Glomerular visceral epithelial cell (primary cell): ENCODE results near the gene STX1B.

Source experiments
- DNase-seq: peaks from one replicate; pipeline ENCODE4 v3.0.0-alpha.2; 2016; ENCODE audit errors: extremely low spot score

STX1B gene

DNA sequence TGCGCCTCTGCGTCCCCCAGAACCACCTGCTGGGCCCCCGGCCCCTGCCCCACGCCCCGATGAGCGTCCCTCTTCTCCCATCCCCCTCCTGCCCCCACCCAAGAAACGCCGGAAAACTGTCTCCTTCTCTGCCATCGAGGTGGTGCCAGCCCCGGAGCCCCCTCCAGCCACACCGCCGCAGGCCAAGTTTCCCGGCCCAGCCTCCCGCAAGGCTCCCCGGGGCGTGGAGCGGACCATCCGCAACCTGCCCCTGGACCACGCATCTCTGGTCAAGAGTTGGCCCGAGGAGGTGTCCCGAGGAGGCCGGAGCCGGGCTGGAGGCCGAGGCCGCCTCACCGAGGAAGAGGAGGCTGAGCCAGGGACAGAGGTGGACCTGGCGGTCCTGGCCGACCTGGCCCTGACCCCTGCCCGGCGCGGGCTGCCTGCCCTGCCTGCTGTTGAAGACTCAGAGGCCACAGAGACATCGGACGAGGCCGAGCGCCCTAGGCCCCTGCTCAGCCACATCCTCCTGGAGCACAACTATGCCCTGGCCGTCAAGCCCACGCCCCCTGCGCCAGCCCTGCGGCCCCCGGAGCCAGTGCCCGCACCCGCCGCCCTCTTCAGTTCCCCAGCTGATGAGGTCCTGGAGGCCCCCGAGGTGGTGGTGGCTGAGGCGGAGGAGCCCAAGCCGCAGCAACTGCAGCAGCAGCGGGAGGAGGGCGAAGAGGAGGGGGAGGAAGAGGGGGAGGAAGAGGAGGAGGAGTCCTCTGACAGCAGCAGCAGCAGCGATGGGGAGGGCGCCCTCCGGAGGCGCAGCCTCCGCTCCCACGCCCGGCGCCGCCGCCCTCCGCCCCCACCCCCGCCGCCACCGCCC is 31.0 kb downstream of the STX1B start:
- DNase-seq = no peak

- no peak for DNase-seq
These were observed 32.9 kb downstream of the STX1B start for GRCh38 chr16:30977502-30977901.

DNA sequence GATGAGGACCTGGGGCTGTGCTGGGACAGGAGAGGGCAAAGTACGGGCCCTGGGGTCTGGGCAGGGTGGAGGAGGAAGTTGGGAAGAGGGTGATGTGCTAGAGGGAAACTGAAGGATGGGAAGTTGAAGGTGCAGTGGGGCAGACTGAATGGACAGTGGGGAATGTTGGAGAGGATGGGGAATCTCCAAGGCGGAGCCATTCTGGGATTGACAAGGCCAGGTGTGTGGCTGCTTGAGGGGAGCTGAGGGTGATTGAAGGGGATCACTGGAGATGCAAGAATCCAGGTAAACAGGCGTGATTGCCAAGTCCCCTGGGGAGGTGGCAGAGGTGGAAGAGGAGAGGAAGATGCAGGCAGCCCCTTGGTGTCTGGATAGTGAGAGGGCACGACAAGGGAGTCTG is 34.0 kb downstream of the STX1B start:
- no peak for DNase-seq

DNA sequence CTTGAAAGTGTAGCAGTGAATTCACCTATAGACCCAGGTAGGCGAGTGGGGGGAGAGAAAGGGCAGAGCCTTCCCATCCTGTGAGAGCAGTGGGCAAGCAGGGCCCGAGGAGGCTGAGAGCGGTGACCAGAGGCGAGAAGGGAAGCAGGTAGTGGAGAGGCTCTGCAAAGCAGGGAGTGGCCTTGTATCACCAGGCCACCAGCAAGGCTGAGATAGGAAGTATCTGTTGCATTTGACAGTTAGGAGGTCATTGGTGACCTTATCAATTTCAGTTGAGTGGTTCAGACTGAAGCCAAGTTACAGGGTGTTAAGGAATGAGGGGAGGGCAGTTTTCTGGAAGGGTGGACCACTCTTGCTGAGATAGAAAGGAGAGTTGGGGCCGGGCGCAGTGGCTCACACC is 36.1 kb downstream of the STX1B start:
- no peak for DNase-seq

GRCh38 chr16:30972872-30973271 is 37.6 kb downstream of the STX1B start:
- DNase-seq = no peak

DNA sequence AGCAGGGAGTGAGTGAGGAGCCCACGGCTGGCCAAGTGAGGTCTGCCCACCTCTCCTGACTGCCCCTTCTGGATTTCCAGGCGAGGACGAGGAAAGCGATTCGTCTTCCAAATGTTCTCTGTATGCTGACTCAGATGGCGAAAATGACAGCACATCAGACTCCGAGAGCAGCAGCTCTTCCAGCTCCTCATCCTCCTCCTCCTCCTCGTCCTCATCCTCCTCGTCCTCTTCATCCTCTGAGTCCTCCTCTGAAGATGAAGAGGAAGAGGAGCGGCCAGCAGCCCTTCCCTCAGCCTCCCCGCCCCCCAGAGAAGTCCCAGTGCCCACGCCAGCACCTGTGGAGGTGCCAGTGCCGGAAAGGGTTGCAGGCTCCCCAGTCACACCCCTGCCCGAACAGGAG is 39.1 kb downstream of the STX1B start:
- DNase-seq = no peak

- DNase-seq = no peak
These were observed 41.1 kb downstream of the STX1B start for GRCh38 chr16:30969246-30969842.

GRCh38 chr16:30967795-30968194 is 42.6 kb downstream of the STX1B start:
- no peak for DNase-seq

DNA sequence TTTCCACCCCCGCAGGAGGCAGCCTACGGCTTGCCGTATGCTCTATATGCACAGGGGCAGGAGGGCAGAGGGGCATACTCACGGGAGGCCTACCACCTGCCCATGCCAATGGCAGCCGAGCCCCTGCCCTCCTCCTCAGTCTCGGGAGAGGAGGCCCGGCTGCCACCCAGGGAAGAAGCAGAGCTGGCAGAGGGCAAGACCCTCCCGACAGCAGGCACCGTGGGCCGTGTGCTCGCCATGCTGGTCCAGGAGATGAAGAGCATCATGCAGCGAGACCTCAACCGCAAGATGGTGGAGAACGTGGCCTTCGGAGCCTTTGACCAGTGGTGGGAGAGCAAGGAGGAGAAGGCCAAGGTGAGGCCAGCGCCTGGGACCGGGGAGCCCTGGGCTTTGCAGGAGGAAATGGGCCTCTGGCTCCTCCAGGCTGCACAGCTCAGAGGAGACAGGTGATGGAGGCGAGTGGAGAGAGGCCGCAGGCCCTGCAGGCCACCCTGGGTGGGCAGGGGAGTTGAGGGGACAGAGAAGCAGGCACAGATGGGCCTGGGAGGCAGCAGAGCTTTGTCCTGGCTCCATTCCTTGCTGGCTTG is 44.3 kb downstream of the STX1B start:
- DNase-seq = no peak

- no peak for DNase-seq
These were observed 45.0 kb downstream of the STX1B start for GRCh38 chr16:30965436-30965835.

- no peak for DNase-seq
These were observed 45.7 kb downstream of the STX1B start for GRCh38 chr16:30964574-30965226.

DNA sequence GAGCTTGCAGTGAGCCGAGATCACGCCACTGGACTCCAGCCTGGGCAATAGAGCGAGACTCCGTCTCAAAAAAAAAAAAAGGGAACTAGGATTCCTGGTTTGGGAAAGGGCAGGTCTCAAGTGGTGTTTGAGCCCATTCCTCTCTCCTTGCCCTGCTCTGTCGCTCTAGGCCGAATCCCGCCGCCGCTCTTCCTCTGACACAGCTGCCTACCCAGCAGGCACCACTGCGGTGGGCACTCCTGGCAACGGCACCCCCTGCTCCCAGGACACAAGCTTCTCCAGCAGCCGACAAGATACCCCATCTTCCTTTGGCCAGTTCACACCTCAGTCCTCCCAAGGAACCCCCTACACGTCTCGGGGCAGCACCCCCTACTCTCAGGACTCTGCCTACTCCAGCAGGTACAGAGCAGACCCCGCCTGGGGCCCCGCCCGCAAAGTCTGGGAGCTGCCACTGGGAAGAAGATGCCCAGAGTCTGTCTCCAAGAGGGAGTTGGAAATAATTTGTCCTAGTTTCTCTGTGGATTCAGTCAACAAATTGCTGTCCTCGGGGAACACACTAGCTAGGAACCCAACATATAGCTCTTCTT is 46.4 kb downstream of the STX1B start:
- no peak for DNase-seq

GRCh38 chr16:30961384-30961783 is 49.1 kb downstream of the STX1B start:
- no peak for DNase-seq

- DNase-seq = peak; percentile 56
These were observed 52.0 kb downstream of the STX1B start for GRCh38 chr16:30958175-30959079.

DNA sequence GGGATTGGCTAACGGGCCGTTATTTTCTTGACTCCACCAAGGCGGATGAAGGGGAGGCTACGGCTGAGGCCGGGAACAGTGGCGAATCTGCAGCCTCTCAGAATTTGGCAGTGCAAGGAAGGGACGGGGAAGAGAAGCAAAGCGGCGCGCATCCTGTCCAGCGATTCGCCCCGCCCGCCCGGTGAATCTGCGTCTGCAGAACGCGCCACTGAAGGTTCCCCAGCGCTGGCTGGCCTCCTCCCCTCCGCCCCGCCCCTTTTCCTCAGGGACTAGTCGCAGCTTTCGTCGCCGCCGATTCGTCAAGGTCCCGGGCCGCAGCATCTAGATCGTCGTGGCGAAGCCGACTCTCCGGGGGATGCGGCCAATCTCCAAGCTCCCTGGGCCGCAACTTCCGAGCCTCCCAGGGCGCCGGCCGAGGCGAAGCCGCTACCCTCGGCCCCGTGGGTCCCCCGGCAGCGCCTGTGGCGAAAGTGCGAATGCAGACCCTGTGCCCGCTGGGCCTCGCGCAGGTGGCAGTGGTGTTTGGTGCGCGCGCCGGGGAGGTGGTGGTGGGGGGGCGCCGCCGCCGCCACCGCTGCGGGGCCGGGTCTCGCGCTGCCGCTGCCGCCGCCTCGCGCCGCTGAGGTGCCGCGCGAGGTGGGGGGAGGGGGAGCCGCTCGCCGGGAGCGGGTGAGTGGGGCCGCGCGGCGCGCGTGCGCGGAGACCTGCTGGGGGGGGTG is 52.8 kb downstream of the STX1B start, which contains the start of gene SETD1A:
Gene SETD1A, plus strand, starts transcription at position 299 of the 719 bp plus-strand sequence. CDS start 978 bp downstream, outside the sequence.
- DNase-seq = peak; percentile 92

GRCh38 chr16:30956601-30957455 is 53.6 kb downstream of the STX1B start:
- peak; percentile 86 for DNase-seq

DNA sequence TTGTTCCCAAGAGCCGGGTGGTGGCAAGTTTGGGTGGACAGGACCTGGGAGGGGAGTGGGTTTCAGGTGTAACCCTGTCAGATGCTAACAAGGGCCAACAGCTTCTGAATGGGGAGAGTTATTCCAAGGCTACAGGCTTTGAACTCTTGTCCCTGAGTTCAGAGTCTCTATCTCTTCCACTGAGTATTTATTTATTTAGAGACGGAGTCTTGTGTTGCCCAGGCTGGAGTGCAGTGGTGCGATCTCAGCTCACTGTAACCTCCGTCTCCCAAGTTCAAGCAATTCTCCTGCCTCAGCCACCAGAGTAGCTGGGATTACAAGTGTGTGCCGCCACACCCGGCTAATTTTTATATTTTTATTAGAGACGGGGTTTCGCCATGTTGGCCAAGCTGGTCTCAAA is 55.4 kb downstream of the STX1B start:
- DNase-seq = no peak

DNA sequence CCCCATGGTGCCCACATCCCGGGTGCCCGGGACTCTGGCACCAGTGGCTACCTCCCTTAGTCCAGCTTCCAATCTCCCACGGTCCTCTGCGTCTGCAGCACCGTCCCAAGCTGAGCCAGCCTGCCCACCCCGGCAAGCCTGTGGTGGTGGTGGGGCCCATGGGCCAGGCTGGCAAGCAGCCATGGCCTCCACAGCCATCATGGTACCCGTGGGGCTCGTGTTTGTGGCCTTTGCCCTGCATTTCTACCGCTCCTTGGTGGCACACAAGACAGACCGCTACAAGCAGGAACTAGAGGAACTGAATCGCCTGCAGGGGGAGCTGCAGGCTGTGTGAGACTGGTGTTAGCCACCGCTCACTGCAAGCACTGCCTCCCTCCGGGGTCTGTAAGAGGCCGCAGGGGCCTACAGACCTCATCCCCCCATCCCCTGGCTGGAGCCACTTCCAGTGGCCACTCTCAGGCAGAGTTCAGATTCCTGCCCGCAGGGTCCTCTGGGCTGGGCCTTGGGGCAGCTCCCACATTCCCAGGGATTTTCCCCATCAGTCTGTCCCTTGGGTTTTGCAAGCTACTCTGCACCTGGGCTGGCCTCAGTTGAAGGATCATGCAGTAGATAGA is 56.8 kb downstream of the STX1B start:
- peak; percentile 60 for DNase-seq

- no peak for DNase-seq
These were observed 57.3 kb downstream of the STX1B start for GRCh38 chr16:30953111-30953510.
